ENCODE data around the gene MIOS.

Gene MIOS

GRCh38 chr7:7596176-7596575 lies 29.5 kb downstream of the MIOS start:
- DNase-seq (ENCODE audit: low read depth): no peak
- no peak for TF ChIP-seq CTCF (IDR thresholded peaks at IDR 0.05; ENCODE audit: low read depth, low read length, missing control alignments)
- no peak overlapping the region for H3K4me3 ChIP-seq (ENCODE audit: low read depth, low read length)

GRCh38 chr7:7607010-7607409 lies 40.3 kb downstream of the MIOS start:
- no peak overlapping the region for H3K4me3 ChIP-seq (ENCODE audit: low read depth, low read length)
- DNase-seq (ENCODE audit: low read depth): no peak
- TF ChIP-seq CTCF (IDR thresholded peaks at IDR 0.05; ENCODE audit: low read depth, low read length, missing control alignments): no peak

DNA sequence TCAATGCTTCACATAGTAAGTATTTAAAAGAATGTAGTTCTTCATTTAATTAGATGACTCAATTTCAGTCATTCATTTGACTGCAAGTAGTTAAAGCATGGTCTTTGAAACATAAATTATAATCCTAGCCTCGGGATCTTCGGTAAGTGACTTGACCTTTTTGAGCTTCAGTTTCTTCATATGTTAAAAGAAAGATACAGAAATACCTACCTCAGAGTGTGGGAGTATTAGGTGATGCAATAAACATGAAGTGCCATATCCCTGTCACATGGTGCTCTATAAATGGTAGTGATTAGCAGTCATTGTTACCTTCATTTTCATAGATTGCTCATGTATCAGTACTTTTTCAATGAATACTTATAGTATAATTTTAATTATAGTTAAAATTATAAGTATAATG lies 42.6 kb downstream of the MIOS start:
- no peak for TF ChIP-seq CTCF (IDR thresholded peaks at IDR 0.05; ENCODE audit: low read depth, low read length, missing control alignments)
- H3K4me3 ChIP-seq (ENCODE audit: low read depth, low read length): no peak overlapping the region
- no peak for DNase-seq (ENCODE audit: low read depth)

DNA sequence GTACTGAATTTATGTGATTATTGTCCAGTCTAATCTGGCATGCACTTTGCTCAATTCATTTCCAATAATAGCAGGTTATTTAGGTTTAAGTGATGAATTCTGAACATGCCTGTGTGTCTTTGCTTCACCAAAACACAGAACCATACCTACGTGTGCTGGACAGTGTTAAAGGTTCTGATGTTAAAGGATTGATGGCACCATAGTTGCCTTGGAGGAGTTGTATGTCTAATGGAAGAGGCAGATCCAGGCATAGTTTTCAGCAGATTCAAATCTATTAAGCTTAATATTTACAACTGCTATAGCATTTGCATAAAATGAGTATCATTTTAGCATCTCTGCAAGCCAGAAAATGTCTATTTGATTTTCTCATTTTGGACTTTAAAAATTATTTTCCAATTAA lies 45.8 kb downstream of the MIOS start:
- no peak overlapping the region for H3K4me3 ChIP-seq (ENCODE audit: low read depth, low read length)
- no peak for TF ChIP-seq CTCF (IDR thresholded peaks at IDR 0.05; ENCODE audit: low read depth, low read length, missing control alignments)
- no peak for DNase-seq (ENCODE audit: low read depth)

GRCh38 chr7:7613210-7613609 lies 46.5 kb downstream of the MIOS start:
- no peak overlapping the region for H3K4me3 ChIP-seq (ENCODE audit: low read depth, low read length)
- no peak for TF ChIP-seq CTCF (IDR thresholded peaks at IDR 0.05; ENCODE audit: low read depth, low read length, missing control alignments)
- no peak for DNase-seq (ENCODE audit: low read depth)

DNA sequence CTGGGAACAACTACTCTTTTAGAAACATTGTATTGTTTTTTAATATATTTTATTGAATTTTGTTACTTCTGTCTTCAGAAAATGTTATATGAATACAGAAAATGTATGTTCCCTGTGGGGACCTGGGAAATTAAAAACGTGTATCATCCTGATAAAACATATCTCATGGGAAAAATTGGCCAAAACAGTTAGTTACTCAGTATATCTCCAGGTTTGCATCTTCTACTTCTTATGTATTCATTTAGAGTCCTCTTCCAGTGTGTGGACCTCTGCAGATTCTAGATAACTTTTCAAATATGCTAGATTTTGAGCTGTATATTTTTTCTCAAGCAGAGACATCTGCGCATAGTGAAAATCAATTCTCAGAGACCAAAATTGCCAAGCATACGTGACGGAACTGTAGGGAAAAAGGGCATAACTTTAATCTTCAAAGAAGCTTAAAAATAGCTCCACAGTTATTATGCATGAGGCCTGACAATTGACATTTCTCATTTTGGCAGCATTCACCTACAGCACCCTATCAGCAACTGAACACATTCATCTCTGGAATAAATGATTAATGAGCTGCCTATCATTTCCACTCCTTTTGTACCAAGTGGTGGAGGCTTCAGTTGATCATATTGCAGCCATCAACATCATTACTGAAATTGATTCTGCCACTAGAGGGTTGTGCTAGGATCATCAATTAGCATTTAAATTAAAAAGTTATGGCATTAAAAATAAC lies 47.5 kb downstream of the MIOS start:
- DNase-seq (ENCODE audit: low read depth): no peak
- no peak overlapping the region for H3K4me3 ChIP-seq (ENCODE audit: low read depth, low read length)
- no peak for TF ChIP-seq CTCF (IDR thresholded peaks at IDR 0.05; ENCODE audit: low read depth, low read length, missing control alignments)

GRCh38 chr7:7617550-7617949 lies 50.9 kb downstream of the MIOS start:
- DNase-seq (ENCODE audit: low read depth): no peak
- no peak overlapping the region for H3K4me3 ChIP-seq (ENCODE audit: low read depth, low read length)
- TF ChIP-seq CTCF (IDR thresholded peaks at IDR 0.05; ENCODE audit: low read depth, low read length, missing control alignments): no peak

Measured in GM12864 (cell line).